A549 (cell line): ENCODE data around the gene RAPSN.

Experiments used
- CBX8 ChIP-seq: fragments of 200-600 bp; sonication (generic); IDR thresholded peaks from 2 replicates; pipeline ENCODE4 v1.6.1; 2016
- EP300 ChIP-seq, 2 experiments: fragments of >200 bp; sonication (Bioruptor Twin); formaldehyde crosslinking; IDR thresholded peaks; 2 replicates in 1 of 2; 3 replicates in 1 of 2; pipeline ENCODE4 v1.6.1; 2016 to 2017
- GATA3 ChIP-seq: IDR thresholded peaks from 2 replicates; pipeline ENCODE4 v1.6.1; 2012; ENCODE audit warnings: borderline replicate concordance
- NR3C1 ChIP-seq: fragments of >200 bp; sonication (Bioruptor Twin); formaldehyde crosslinking; IDR thresholded peaks from 3 replicates; pipeline ENCODE4 v1.6.1; 2017
- POLR2A ChIP-seq: IDR thresholded peaks from 2 replicates; pipeline ENCODE4 v1.6.1; 2012; ENCODE audit warnings: mild to moderate bottlenecking, low read length
- TF ChIP-seq, protein P1 (sequence below): fragments of >200 bp; sonication (Bioruptor Twin); formaldehyde crosslinking; IDR thresholded peaks from 3 replicates; pipeline ENCODE4 v1.5.1; 2016

DNA sequence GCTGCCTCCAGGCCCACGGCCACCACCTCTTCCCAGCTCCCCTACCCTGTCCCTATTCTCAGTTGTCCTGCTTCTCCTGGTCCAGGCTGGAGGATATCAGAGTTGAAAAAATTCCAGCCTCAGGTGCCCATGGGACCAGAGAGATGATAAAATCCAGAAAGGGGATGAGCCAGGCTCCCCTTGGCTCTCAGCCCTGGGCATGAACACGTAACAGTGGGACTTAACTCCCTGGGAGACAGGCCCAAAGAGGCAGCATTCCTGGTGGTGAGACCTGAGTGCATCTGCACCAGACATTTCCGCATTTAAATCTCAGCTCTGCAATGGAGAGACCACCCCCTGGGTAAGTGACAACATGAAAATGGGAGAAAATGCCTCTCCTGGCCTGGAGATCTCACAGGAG lies 50.9 kb downstream of the RAPSN start:
- TF ChIP-seq, protein P1, sequence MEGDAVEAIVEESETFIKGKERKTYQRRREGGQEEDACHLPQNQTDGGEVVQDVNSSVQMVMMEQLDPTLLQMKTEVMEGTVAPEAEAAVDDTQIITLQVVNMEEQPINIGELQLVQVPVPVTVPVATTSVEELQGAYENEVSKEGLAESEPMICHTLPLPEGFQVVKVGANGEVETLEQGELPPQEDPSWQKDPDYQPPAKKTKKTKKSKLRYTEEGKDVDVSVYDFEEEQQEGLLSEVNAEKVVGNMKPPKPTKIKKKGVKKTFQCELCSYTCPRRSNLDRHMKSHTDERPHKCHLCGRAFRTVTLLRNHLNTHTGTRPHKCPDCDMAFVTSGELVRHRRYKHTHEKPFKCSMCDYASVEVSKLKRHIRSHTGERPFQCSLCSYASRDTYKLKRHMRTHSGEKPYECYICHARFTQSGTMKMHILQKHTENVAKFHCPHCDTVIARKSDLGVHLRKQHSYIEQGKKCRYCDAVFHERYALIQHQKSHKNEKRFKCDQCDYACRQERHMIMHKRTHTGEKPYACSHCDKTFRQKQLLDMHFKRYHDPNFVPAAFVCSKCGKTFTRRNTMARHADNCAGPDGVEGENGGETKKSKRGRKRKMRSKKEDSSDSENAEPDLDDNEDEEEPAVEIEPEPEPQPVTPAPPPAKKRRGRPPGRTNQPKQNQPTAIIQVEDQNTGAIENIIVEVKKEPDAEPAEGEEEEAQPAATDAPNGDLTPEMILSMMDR = no peak
- TF ChIP-seq POLR2A (no peak), NR3C1 (no peak), EP300 (IDR thresholded peaks at IDR 0.05) (no peak), CBX8 (no peak), GATA3 (no peak)
